ENCODE data around the gene EARS2. TPM values are rescaled to one million over a fixed set of nuclear protein-coding genes. Genes with fewer than 3 reads are reported as not detected.

Gene EARS2
- total and polyA plus RNA-seq, 10 of the 15 experiments (the other 5 are each of a cell fraction or from before 2014, with no cell fraction given): 12.9 to 65.9 (median 33.5) TPM

- 100% methylated on average over 2 of the region's 2 CpGs for WGBS (ENCODE audit: insufficient coverage, insufficient replicate concordance, low lambda C conversion rate, missing lambda C conversion rate)
- no peak overlapping the region for H2AFZ ChIP-seq (ENCODE audit: control insufficient read depth, low read depth, low read length)
- H3K27me3 ChIP-seq (replicated peaks in 1 of 2; ENCODE audit: control insufficient read depth in 2 of 2, insufficient read depth in 2 of 2, low read length in 1 of 2): no peaks in the 10 kb centered on the region
- no peak overlapping the region for H3K4me2 ChIP-seq (ENCODE audit: control insufficient read depth, insufficient read depth)
- no peak overlapping the region for H3K9ac ChIP-seq (ENCODE audit: control insufficient read depth, insufficient read depth, low read length)
- H3K27ac ChIP-seq (ENCODE audit: control insufficient read depth, insufficient read depth): no peak overlapping the region
- ATAC-seq (no peak), DNase-seq (ENCODE audit: low read depth, low spot score) (no peak), FAIRE-seq (no peak)
- no peaks in the 10 kb centered on the region for H3K4me1 ChIP-seq (ENCODE audit: control insufficient read depth, insufficient read depth, low read length)
- TF ChIP-seq MYC (IDR thresholded peaks at IDR 0.05; ENCODE audit: insufficient read depth, insufficient read length, insufficient replicate concordance, low read length, severe bottlenecking) (no peak), NRF1 (conservative IDR thresholded peaks at IDR 0.05; ENCODE audit: low read depth, low read length) (no peak), SPI1 (IDR thresholded peaks at IDR 0.05; ENCODE audit: borderline replicate concordance, insufficient read depth, low read depth, low read length) (no peak), SMARCA5 (IDR thresholded peaks at IDR 0.05) (no peak), RCOR1 (conservative IDR thresholded peaks at IDR 0.05; ENCODE audit: low read depth, low read length) (no peak), ZZZ3 (IDR thresholded peaks at IDR 0.05; ENCODE audit: control insufficient read depth, insufficient read length, low read depth) (no peak), ZNF217 (IDR thresholded peaks at IDR 0.05) (no peak), CBFB (IDR thresholded peaks at IDR 0.05; ENCODE audit: low read depth) (no peak), NFYB (IDR thresholded peaks at IDR 0.05; ENCODE audit: insufficient read depth, low read depth, low read length) (no peak)
- no peaks in the 10 kb centered on the region; the same call in 1 of the 2 replicates for H4K20me1 ChIP-seq (ENCODE audit: control insufficient read depth, insufficient read depth)
- in situ Hi-C loops (cut with MboI) (no loop called here), intact Hi-C loops (cut with micrococcal nuclease; ENCODE audit: unreplicated experiment) (no loop called here)
- no peaks in the 10 kb centered on the region for H3K79me2 ChIP-seq (ENCODE audit: control insufficient read depth, insufficient read depth, low read length)
- peaks cover 44 to 48% of the 10 kb centered on the region in 2 experiments for H3K36me3 ChIP-seq (ENCODE audit: control insufficient read depth in 2 of 2, insufficient read depth in 2 of 2, low read length in 1 of 2)
- ChIA-PET RAD21 (ENCODE audit: unreplicated experiment) (no interaction called here), POLR2A (no interaction called here), SMC1A (ENCODE audit: uncharacterized antibody, unreplicated experiment) (no interaction called here), CTCF (no interaction called here)
- no peak overlapping the region for H3K4me3 ChIP-seq
- H3K9me3 ChIP-seq (replicated peaks; ENCODE audit: control insufficient read depth, insufficient read depth, low read length): no peaks in the 10 kb centered on the region
- no TSS peak for BruUV-seq (replicated peaks)
Observed at GRCh38 chr16:23485257-23485614, 71.9 kb downstream of the EARS2 start.

Measured in GM12878 (cell line).